RPMI8226 (cell line): Measurements from ENCODE around the gene LMNA.
"Not testable (repeated sequence)": the region's sequence is repeated elsewhere in the genome, so short reads cannot be mapped to it uniquely, and the experiment has no call there.

Source experiments
- DNase-seq: peaks from one replicate; pipeline ENCODE4 v3.0.0-alpha.2; 2015

The LMNA gene

DNA sequence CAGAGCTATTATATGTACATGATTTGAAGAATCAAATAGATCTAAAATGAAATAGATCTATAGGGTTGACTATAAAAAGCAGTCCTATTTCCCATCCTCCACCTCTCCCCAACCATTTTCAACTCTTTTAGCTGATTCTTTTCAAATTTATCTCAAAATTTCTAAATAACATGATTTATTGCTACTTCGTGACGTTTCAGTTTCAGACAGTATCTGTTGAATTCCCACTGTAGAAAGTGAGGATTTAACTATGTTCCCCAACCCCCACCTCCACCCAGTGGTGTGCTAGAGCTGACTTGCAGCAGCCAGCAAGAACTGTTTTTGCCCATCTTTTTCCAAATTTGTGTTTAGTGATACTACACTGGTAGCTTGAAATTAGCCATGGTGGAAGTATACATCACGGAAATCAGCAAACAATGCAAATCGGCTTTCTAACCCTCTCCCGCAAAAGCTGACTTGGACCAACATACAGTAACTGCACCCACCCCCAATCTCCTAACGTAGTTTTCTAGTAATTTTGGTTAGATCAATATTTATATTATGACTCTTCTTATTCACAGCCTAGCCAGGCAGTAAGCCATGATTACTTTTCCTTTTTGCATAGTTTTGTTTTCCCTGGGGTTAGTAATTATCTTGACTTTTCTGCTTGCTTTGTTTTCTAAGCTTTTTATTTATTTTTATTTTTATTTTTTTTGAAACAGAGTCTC is 49.8 kb downstream of the LMNA start:
- DNase-seq = no peak

DNA sequence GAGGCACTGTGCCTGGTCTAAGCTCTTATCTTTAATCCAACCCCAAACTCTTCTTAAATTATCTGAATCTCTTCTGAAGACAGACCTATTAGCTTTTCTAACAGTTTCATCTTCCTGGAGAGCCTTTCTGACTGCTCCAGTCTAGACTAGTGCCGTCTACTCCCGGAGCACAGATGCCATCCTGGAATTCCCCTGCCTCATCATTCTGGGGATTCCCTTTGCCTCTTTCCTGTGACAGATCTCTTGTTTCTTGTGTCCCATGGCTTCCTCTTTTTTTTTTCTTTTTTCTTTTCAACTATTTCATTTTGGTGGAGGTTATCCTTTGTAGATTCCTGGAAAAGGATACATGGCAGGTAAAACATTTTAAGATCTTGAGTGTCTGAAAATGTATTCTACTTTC is 50.6 kb downstream of the LMNA start:
- no peak for DNase-seq

DNA sequence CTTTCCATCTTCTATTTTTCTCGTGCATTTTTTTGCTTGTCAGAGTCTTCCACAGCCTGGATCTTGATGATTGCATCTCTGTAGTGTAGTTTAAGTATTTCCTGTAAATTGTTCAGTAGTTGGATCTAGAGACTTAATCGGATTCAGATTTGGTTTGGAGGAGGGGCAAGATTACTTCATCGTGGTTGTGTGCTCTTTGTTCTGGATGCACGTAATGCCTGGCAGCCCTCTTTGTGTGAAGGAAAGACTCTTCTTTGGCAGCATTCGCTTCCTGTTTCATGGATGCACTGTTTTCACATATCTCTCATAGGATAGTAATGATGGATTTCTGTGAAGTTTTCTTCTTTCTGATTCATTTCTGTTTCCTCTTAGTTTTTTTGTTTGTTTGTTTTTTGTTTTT is 53.0 kb downstream of the LMNA start:
- DNase-seq = no peak

DNA sequence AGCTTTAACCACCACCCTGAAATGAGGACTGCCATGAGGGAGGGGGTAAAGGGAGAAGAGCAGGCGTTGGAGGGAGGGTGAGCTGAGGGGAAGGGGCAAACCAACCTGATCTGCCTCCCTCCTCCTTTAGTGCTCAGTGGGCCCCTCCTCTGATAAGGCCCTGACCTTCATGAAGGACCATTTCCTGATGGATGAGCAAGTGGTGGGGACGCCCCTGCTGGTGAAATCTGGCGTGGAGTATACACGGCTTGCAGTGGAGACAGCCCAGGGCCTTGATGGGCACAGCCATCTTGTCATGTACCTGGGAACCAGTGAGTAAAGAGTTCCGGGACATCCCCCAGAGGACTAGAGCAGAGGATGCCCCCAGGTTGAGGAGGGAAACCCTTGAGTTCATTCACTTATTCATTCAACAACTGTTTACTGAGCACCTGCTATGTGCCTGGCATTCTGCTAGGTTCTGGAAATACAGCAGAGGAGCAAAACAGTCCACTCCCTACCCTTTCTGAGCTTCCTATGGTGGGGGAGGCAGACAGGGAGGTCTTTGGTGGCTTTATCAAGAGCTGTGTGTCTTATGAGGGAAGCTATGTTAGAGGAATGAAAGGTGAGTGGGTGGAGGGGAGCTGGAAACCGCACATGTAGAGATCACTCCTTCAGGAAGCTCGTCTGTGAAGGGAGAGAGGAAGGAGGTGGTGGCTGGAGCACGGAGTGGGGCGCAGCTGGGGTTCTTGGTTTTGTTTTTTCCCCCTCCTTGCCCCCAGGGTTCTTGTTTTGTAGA is 58.4 kb downstream of the LMNA start:
- no peak for DNase-seq

DNA sequence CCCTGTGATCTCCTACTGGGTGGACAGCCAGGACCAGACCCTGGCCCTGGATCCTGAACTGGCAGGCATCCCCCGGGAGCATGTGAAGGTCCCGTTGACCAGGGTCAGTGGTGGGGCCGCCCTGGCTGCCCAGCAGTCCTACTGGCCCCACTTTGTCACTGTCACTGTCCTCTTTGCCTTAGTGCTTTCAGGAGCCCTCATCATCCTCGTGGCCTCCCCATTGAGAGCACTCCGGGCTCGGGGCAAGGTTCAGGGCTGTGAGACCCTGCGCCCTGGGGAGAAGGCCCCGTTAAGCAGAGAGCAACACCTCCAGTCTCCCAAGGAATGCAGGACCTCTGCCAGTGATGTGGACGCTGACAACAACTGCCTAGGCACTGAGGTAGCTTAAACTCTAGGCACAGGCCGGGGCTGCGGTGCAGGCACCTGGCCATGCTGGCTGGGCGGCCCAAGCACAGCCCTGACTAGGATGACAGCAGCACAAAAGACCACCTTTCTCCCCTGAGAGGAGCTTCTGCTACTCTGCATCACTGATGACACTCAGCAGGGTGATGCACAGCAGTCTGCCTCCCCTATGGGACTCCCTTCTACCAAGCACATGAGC is 62.2 kb downstream of the LMNA start:
- DNase-seq = no peak

DNA sequence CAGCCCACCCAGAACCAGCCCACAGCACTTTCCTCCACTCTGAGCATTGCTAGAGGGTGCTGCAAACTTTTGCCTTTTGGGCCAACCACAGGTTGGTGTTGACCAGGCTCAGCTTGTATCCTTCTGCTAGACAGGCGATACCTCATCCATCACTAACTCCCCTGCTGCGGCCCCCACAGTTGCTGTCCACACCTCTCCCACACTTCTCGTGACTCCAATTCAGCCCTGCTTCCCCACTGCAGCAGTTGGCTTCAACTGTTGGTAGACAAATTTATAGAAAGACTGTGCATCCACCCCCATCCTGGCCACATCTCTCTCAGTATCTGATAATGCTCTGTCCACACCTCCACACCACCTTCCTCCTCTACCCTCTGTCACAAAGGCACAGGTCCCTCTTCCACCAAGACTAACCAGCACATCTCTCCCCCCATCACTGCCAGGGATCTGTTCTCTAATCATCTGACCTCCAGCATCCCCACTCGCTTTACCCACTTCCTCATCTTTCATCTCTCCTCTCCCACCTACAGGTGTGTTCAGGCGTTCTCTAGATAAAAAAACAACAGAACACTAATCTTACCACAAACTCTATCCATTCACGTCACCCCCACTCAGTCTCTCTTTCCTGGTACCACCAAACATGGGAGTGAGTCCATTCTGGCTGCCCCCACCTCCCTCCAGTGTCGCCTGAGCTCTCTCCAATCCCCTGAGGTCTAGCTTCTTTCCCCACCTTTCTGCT is 63.6 kb downstream of the LMNA start:
- DNase-seq = peak; percentile 42

DNA sequence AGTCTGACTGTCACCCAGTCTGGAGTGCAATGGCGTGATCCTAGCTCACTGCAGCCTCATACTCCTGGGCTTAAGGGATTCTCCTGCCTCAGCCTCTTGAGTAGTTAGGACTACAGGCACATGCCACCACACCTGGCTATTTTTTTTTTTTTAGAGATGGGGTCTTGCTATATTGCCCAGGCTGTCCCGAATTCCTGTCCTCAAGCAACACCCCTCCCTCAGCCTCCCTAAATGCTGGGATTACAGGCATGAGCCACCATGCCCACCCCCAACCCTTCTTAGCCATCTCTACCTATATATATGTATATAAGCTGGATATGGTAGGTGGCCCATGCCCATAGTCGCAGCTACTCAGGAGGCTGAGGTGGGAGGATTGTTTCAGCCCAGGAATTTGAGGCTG is 66.0 kb downstream of the LMNA start:
- no peak for DNase-seq

DNA sequence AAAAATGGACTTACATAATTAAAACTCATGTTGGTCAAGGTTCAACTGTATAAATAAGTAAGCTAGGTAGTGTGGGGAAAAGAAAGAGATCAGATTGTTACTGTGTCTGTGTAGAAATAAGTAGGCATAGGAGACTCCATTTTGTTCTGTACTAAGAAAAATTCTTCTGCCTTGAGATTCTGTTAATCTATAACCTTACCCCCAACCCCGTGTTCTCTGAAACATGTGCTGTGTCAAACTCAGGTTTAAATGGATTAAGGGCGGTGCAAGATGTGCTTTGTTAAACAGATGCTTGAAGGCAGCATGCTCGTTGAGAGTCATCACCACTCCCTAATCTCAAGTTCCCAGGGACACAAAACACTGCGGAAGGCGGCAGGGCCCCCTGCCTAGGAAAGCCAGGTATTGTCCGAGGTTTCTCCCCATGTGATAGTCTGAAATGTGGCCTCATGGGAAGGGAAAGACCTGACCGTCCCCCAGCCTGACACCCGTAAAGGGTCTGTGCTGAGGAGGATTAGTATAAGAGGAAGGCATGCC is 66.9 kb downstream of the LMNA start:
- not testable (repeated sequence) for DNase-seq

DNA sequence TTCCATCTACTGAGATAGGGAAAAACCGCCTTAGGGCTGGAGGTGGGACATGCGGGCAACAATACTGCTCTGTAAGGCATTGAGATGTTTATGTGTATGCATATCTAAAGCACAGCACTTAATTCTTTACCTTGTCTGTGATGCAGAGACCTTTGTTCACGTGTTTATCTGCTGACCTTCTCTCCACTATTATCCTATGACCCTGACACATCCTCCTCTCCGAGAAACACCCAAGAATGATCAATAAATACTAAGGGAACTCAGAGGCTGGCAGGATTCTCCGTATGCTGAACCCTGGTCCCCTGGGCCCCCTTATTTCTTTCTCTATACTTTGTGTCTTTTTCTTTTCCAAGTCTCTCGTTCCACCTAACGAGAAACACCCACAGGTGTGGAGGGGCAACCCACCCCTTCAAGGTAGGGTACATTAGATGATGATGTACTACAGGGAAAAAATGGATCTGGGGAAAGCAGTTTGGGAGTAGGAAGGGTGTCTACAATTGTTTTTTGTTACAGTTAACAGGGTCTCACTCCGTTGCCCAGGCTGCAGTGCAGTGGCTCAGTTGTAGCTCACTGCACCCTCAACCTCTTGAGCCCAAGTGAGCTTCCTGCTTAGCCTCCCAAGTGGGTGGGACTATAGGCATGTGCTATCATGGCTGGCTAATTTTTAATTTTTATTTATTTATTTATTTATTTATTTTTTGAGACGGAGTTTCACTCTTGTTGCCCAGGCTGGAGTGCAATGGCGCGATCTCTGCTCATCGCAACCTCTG is 67.7 kb downstream of the LMNA start:
- DNase-seq = not testable (repeated sequence)

DNA sequence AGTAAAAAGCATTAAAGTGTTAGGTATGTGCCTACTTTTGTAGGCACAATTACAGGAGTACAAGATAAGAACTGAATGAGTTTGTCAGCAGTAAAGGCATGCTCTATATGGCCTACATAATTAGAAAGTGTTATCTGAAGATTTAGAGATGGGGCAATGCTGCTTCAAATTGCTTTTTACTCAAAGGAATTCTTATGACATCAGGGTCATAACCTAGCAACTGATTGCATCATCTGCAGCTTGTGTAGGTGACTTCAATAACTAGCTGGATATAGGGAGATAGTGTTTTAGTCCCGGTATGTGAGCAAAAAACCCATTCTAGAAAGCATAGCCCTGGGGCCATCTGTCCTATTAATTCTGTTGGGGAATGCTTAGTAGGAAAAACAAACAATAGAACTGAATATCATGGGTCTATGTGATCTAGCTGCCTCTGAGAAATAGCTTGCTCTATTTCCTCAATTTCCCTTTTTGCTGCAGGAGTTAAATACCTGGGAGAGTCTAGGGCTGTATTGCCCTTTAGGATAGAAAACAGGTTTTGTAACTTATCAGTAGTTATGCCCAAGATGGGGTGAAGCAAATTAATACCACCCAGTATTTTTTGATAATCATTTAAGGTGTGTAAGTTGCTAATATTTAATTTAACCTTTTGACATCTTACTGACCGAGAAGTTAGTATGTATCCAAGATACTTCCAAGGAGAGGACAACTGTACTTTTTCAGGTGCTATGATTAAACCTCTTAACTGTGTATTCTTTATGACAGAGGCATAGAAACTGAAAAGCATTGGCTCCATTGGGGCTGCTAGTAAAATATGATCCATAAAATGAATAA is 72.1 kb downstream of the LMNA start:
- not testable (repeated sequence) for DNase-seq
